HepG2 (cell line): Measurements from ENCODE around the gene TLE7. TPM values are rescaled to one million over a fixed set of nuclear protein-coding genes. Genes with fewer than 3 reads are reported as not detected.
A peak's percentile ranks its signal among the peaks of the same experiment; 100 is the strongest.

Source experiments
- ASH2L ChIP-seq: fragments of 300-600, 200-600 bp; sonication (generic); IDR thresholded peaks from 2 replicates; pipeline ENCODE4 v1.7.0; 2017; ENCODE audit warnings: low read depth, mild to moderate bottlenecking, moderate library complexity, mixed read lengths, low read length; ENCODE audit not compliant: insufficient read length
- BRD4 ChIP-seq: sonication (generic); formaldehyde crosslinking; IDR thresholded peaks from 2 replicates; pipeline ENCODE4 v1.4.0; 2020; ENCODE audit warnings: missing genetic modification reagents
- CEBPB ChIP-seq: IDR thresholded peaks from 2 replicates; pipeline ENCODE4 v1.6.1; 2011; ENCODE audit warnings: low read depth, low read length, improper control_type of control experiment, borderline replicate concordance
- HIVEP1 ChIP-seq: sonication (generic); formaldehyde crosslinking; IDR thresholded peaks from 2 replicates; pipeline ENCODE4 v1.4.0; 2020; ENCODE audit warnings: mild to moderate bottlenecking, missing genetic modification reagents
- MZF1 ChIP-seq: sonication (generic); formaldehyde crosslinking; IDR thresholded peaks from 2 replicates; pipeline ENCODE4 v1.8.1; 2023; ENCODE audit warnings: mild to moderate bottlenecking, missing genetic modification reagents, borderline replicate concordance
- POLR2AphosphoS2 ChIP-seq: IDR thresholded peaks from 2 replicates; pipeline ENCODE4 v1.6.1; 2011; ENCODE audit warnings: low read depth, low read length, improper control_type of control experiment
- STAG1 ChIP-seq: sonication (generic); formaldehyde crosslinking; IDR thresholded peaks from 2 replicates; pipeline ENCODE4 v1.4.0; 2020; ENCODE audit warnings: missing genetic modification reagents
- TCF7L2 ChIP-seq: IDR thresholded peaks from 2 replicates; pipeline ENCODE4 v1.6.1; 2011; ENCODE audit warnings: mild to moderate bottlenecking, low read depth, low read length, moderate library complexity
- XRCC5 ChIP-seq: fragments of 200-400 bp; formaldehyde crosslinking; optimal IDR thresholded peaks from 2 replicates; pipeline ENCODE3; 2017; ENCODE audit warnings: mild to moderate bottlenecking, low read length
- ZFX ChIP-seq: sonication (generic); formaldehyde crosslinking; IDR thresholded peaks from 2 replicates; pipeline ENCODE4 v1.4.0; 2020; ENCODE audit warnings: mild to moderate bottlenecking, low read depth, missing genetic modification reagents, moderate library complexity
- ZNF121 ChIP-seq: sonication (generic); formaldehyde crosslinking; IDR thresholded peaks from 2 replicates; pipeline ENCODE4 v1.5.0; 2020; ENCODE audit warnings: mild to moderate bottlenecking, missing genetic modification reagents
- ZNF136 ChIP-seq: sonication (generic); formaldehyde crosslinking; IDR thresholded peaks from 2 replicates; pipeline ENCODE4 v1.8.1; 2022; ENCODE audit warnings: low read depth, mild to moderate bottlenecking, moderate library complexity, missing genetic modification reagents
- ZNF331 ChIP-seq: sonication (generic); formaldehyde crosslinking; IDR thresholded peaks from 2 replicates; pipeline ENCODE4 v1.4.0; 2020; ENCODE audit warnings: missing genetic modification reagents
- ZNF337 ChIP-seq: sonication (generic); formaldehyde crosslinking; IDR thresholded peaks from 2 replicates; pipeline ENCODE4 v1.5.1; 2020; ENCODE audit warnings: missing genetic modification reagents, low read depth, mild to moderate bottlenecking, borderline replicate concordance
- ZNF441 ChIP-seq: sonication (generic); formaldehyde crosslinking; IDR thresholded peaks from 2 replicates; pipeline ENCODE4 v1.7.0; 2021; ENCODE audit warnings: missing genetic modification reagents, borderline replicate concordance
- ZNF543 ChIP-seq: sonication (generic); formaldehyde crosslinking; IDR thresholded peaks from 2 replicates; pipeline ENCODE4 v1.4.0; 2020; ENCODE audit warnings: mild to moderate bottlenecking, missing genetic modification reagents
- ZNF644 ChIP-seq: IDR thresholded peaks from 2 replicates; pipeline ENCODE4 v1.6.1; 2016; ENCODE audit warnings: low read depth
- ZNF7 ChIP-seq: IDR thresholded peaks from 2 replicates; pipeline ENCODE4 v1.6.1; 2016; ENCODE audit warnings: missing biosample characterization, missing genetic modification reagents
- ZNF709 ChIP-seq: sonication (generic); formaldehyde crosslinking; IDR thresholded peaks from 2 replicates; pipeline ENCODE4 v1.5.0; 2020; ENCODE audit warnings: mild to moderate bottlenecking, missing genetic modification reagents
- ZNF891 ChIP-seq: sonication (generic); formaldehyde crosslinking; IDR thresholded peaks from 2 replicates; pipeline ENCODE4 v1.5.0; 2020; ENCODE audit warnings: mild to moderate bottlenecking, missing genetic modification reagents
- ZSCAN21 ChIP-seq: sonication (generic); formaldehyde crosslinking; IDR thresholded peaks from 2 replicates; pipeline ENCODE4 v1.8.0; 2022; ENCODE audit warnings: mild to moderate bottlenecking, missing genetic modification reagents, moderate library complexity, borderline replicate concordance
- polyA plus RNA-seq, 8 experiments: library from polyadenylated mRNA; depleted of rRNA in 3 of 8; stranded (reverse) in 7 of 8; unstranded in 1 of 8; fragments of >200 nt; fragmentation: Illumina TruSeq in 4 of 8; extraction: Trizol in 4 of 8; gene quantifications; 2 replicates each; pipeline versions ENCODE4 v1.2.1 to v1.2.3, GENCODE V29; 2011 to 2016; ENCODE audit warnings: low read depth in 4 of 8, missing spikeins in 1 of 8, mixed read lengths in 1 of 8; ENCODE audit not compliant: insufficient read depth in 1 of 8
- total RNA-seq, 5 experiments: library from RNA; depleted of rRNA; stranded (reverse); fragments of >200 nt; fragmentation: Illumina TruSeq; extraction: Trizol; gene quantifications; 2 replicates each; pipeline ENCODE4 v1.2.3, GENCODE V29; 2016; ENCODE audit warnings: low read depth in 1 of 5
- TF ChIP-seq, protein P1 (sequence below): sonication (generic); formaldehyde crosslinking; IDR thresholded peaks from 2 replicates; pipeline ENCODE4 v1.4.0; 2020; ENCODE audit warnings: missing genetic modification reagents, borderline replicate concordance
- TF ChIP-seq, protein P2 (sequence below): sonication (generic); formaldehyde crosslinking; IDR thresholded peaks from 2 replicates; pipeline ENCODE4 v1.4.0; 2020; ENCODE audit warnings: missing genetic modification reagents, low read depth, mild to moderate bottlenecking, borderline replicate concordance
- TF ChIP-seq, protein P3 (sequence below): IDR thresholded peaks from 2 replicates; pipeline ENCODE4 v1.6.1; 2016; ENCODE audit warnings: low read depth, control low read depth
- TF ChIP-seq, protein P4 (sequence below): sonication (generic); formaldehyde crosslinking; IDR thresholded peaks from 2 replicates; pipeline ENCODE4 v1.4.0; 2020; ENCODE audit warnings: mild to moderate bottlenecking, missing genetic modification reagents

TLE7 gene
- total and polyA plus RNA-seq, 2 of the 13 experiments (the other 11 are each of a cell fraction or from before 2014, with no cell fraction given), result not detected

DNA sequence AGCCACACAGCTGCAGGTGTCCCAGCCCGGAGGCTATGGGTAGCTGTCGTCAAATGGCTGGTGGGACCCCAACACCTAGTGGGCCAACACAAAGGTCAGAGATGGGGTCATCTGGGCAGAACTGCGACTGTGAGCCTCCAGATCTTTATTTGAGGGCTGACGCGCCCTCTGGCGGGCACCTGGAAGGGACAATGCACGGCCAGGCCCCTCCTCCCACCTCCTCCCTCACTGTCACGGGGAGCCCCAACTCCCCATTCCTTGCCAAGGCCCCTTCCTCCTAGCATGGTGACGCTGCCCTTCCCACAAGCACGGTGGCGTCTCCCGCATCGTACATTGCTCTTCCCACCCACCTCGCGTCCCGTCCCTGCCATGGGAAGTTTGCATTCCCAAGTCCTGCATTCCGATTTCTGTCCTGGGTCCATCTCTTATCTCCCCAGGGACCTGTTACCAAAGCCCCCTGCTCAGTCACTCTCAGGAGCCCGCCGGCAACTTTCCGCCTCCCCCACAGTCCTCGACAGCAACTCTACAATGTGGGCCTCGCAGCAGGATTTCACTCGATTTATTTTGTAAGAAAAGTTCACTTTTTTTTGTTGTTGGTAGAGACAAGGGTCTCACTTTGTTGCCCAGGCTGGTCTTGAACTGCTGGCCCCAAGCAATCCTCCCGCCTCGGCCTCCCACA is 1.0 kb downstream of the TLE7 start (continued):
- TF ChIP-seq XRCC5, result peak; percentile 85
- TF ChIP-seq CEBPB, result no peak
- no peak for TF ChIP-seq ZNF331
- TF ChIP-seq, protein P1, sequence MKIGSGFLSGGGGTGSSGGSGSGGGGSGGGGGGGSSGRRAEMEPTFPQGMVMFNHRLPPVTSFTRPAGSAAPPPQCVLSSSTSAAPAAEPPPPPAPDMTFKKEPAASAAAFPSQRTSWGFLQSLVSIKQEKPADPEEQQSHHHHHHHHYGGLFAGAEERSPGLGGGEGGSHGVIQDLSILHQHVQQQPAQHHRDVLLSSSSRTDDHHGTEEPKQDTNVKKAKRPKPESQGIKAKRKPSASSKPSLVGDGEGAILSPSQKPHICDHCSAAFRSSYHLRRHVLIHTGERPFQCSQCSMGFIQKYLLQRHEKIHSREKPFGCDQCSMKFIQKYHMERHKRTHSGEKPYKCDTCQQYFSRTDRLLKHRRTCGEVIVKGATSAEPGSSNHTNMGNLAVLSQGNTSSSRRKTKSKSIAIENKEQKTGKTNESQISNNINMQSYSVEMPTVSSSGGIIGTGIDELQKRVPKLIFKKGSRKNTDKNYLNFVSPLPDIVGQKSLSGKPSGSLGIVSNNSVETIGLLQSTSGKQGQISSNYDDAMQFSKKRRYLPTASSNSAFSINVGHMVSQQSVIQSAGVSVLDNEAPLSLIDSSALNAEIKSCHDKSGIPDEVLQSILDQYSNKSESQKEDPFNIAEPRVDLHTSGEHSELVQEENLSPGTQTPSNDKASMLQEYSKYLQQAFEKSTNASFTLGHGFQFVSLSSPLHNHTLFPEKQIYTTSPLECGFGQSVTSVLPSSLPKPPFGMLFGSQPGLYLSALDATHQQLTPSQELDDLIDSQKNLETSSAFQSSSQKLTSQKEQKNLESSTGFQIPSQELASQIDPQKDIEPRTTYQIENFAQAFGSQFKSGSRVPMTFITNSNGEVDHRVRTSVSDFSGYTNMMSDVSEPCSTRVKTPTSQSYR, result peak; percentile 69; the same call in 1 of the 2 replicates
- peak; percentile 5; the same call in 1 of the 2 replicates for TF ChIP-seq HIVEP1 (CRISPR knock-in tag)
- TF ChIP-seq STAG1, result peak; percentile 64
- TF ChIP-seq ZNF709 (CRISPR knock-in tag), result no peak
- no peak for TF ChIP-seq MZF1 (CRISPR knock-in tag)
- TF ChIP-seq, protein P2, sequence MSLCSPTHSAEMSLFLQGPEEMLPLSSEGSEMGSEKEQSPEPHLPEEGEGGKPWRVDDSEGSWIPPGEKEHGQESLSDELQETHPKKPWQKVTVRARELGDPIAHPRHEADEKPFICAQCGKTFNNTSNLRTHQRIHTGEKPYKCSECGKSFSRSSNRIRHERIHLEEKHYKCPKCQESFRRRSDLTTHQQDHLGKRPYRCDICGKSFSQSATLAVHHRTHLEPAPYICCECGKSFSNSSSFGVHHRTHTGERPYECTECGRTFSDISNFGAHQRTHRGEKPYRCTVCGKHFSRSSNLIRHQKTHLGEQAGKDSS (CRISPR knock-in tag), result peak; percentile 60; the same call in 1 of the 2 replicates
- TF ChIP-seq BRD4 (CRISPR knock-in tag), result no peak
- TF ChIP-seq ZNF136, result no peak
- TF ChIP-seq ZNF644 (CRISPR knock-in tag), result no peak
- TF ChIP-seq TCF7L2, result no peak
- TF ChIP-seq, protein P3, sequence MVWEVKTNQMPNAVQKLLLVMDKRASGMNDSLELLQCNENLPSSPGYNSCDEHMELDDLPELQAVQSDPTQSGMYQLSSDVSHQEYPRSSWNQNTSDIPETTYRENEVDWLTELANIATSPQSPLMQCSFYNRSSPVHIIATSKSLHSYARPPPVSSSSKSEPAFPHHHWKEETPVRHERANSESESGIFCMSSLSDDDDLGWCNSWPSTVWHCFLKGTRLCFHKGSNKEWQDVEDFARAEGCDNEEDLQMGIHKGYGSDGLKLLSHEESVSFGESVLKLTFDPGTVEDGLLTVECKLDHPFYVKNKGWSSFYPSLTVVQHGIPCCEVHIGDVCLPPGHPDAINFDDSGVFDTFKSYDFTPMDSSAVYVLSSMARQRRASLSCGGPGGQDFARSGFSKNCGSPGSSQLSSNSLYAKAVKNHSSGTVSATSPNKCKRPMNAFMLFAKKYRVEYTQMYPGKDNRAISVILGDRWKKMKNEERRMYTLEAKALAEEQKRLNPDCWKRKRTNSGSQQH (CRISPR knock-in tag), result no peak
- no peak for TF ChIP-seq ASH2L
- TF ChIP-seq, protein P4, sequence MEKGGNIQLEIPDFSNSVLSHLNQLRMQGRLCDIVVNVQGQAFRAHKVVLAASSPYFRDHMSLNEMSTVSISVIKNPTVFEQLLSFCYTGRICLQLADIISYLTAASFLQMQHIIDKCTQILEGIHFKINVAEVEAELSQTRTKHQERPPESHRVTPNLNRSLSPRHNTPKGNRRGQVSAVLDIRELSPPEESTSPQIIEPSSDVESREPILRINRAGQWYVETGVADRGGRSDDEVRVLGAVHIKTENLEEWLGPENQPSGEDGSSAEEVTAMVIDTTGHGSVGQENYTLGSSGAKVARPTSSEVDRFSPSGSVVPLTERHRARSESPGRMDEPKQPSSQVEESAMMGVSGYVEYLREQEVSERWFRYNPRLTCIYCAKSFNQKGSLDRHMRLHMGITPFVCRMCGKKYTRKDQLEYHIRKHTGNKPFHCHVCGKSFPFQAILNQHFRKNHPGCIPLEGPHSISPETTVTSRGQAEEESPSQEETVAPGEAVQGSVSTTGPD (CRISPR knock-in tag), result no peak
- TF ChIP-seq ZFX, result no peak
- no peak for TF ChIP-seq ZNF7 (CRISPR knock-in tag)
- TF ChIP-seq ZSCAN21, result no peak; the same call in 1 of the 2 replicates
- no peak for TF ChIP-seq ZNF441
- no peak for TF ChIP-seq POLR2AphosphoS2
- TF ChIP-seq ZNF337 (CRISPR knock-in tag), result no peak
- TF ChIP-seq ZNF121 (CRISPR knock-in tag), result no peak
- TF ChIP-seq ZNF891 (CRISPR knock-in tag), result 0 out of 2 replicates have a peak, but pooled peaks have one; percentile 57
- 0 out of 2 replicates have a peak, but pooled peaks have one; percentile 28 for TF ChIP-seq ZNF543 (CRISPR knock-in tag)
